Measurements from ENCODE around the gene DNAI1.

DNAI1 gene

GRCh38 chr9:34553511-34554021 lies 95.0 kb downstream of the DNAI1 start:
- no peak overlapping the region for H3K27ac ChIP-seq
- TF ChIP-seq CTCF (conservative IDR thresholded peaks at IDR 0.05): no peak
- no peak for TF ChIP-seq ZFX (IDR thresholded peaks at IDR 0.05)

GRCh38 chr9:34554211-34555001 lies 95.8 kb downstream of the DNAI1 start:
- TF ChIP-seq CTCF (conservative IDR thresholded peaks at IDR 0.05): no peak
- TF ChIP-seq ZFX (IDR thresholded peaks at IDR 0.05): no peak
- H3K27ac ChIP-seq: no peak overlapping the region

- TF ChIP-seq CTCF (conservative IDR thresholded peaks at IDR 0.05): no peak
- TF ChIP-seq ZFX (IDR thresholded peaks at IDR 0.05): no peak
- H3K27ac ChIP-seq: no peak overlapping the region
These were observed 96.4 kb downstream of the DNAI1 start for GRCh38 chr9:34555002-34555348.

GRCh38 chr9:34555500-34555899 lies 96.9 kb downstream of the DNAI1 start:
- H3K27ac ChIP-seq: no peak overlapping the region
- no peak for TF ChIP-seq CTCF (conservative IDR thresholded peaks at IDR 0.05)
- no peak for TF ChIP-seq ZFX (IDR thresholded peaks at IDR 0.05)

DNA sequence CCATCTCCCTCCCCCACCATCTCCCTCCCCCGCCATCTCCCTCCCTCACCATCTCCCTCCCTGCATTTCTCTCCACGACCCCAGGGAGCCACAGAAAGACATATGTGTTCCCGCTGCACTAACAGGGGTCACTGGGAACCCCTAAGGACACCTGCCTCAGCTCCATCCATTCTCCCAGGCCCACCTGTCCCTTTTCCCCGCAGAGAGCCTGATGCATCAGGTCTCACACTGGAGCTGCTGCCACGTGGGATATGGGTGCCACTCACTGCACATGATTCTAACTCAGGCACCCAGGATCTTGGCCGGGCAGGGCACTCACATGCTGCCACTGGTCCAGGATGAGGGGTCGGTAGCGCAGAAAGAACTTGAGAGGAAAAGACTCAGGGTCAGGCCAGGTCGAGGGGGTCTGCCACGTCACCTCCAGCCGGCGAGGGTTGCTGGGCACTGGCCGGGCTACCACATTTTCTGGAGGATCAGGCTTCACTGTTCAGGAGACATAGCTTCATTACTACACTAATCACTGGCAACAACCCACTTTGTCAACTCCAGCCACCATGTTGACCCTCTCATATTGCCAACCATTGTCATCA lies 97.4 kb downstream of the DNAI1 start:
- TF ChIP-seq CTCF (conservative IDR thresholded peaks at IDR 0.05): no peak
- TF ChIP-seq ZFX (IDR thresholded peaks at IDR 0.05): no peak

GRCh38 chr9:34556949-34557348 lies 98.3 kb downstream of the DNAI1 start:
- no peak overlapping the region for H3K27ac ChIP-seq
- TF ChIP-seq ZFX (IDR thresholded peaks at IDR 0.05): no peak
- no peak for TF ChIP-seq CTCF (conservative IDR thresholded peaks at IDR 0.05)

More for the DNA sequence above, 97.4 kb downstream of the DNAI1 start:
- no peak overlapping the region for H3K27ac ChIP-seq

Measured in C4-2B (cell line).